HG02610 (cell line): ENCODE results near the gene S100A12.

ENCODE experiments used
- ATAC-seq: cut with Tn5 transposase; IDR thresholded peaks from one replicate; pipeline ENCODE4 v1.9.1; 2021; ENCODE audit warnings: mild to moderate bottlenecking, moderate library complexity; ENCODE audit not compliant: unreplicated experiment

The S100A12 gene

DNA sequence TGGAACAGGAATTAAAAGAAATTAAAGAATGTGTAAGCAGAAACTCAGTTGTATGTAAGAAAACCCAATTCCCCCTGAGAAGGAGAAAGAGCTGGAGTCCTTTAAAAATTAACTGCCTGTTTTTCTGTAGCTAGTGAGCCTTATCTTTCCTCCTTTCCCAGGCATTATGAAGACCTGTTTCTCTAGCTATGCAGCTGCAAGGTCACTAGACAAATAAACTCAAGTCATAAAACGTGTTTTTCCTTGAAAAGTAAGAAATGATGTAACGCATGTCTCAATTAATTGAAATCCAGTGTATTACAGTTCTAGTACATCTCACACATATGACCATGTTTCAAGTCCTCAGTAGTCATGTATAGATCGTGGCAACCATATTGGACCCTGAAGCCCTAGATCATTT is 5.3 kb downstream of the S100A12 start:
- no peak for ATAC-seq

- no peak for ATAC-seq
These were observed 6.9 kb downstream of the S100A12 start for GRCh38 chr1:153368495-153368894.

DNA sequence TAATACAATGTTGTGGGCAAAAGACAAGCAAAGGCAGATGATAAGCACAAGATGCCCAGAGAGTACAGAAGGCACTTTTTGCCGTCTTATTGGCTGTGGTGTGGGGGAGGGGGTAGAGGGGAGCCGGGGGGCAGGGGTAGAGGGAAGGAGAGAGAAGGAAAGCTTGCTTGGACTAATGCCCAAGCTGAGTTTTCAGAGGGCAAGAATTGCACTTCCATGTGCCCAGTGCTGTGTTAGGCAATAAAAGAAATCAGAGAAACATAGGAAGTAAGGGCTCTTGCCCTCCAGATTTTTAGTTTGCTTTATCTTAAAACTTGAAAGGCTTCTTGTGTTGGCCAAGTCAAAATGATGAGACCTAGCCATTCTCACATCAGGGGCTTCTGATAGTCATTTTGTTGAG is 8.3 kb downstream of the S100A12 start:
- no peak for ATAC-seq

DNA sequence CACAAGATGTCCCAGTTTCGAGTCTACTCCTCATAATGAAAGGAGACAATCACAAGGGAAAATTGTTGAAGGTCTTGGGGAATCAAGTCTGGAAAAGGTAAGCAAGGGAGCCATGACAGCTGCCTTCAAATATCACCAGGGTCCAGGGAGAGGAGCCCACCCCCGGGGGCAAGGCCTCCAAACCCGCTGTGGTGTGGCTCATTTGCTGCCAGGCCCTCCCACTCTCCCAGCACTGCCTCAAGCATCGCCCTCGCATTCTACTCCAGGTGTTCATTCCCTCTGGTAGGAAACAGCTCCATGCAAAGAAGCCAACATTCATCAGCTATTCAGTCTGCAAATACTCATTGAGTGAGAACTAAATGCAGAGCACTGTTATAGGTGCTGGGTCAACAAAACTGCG is 9.2 kb downstream of the S100A12 start:
- ATAC-seq = no peak

- ATAC-seq = no peak
These were observed 9.7 kb downstream of the S100A12 start for GRCh38 chr1:153365696-153366095.

GRCh38 chr1:153364766-153365666 is 10.4 kb downstream of the S100A12 start:
- ATAC-seq = no peak

DNA sequence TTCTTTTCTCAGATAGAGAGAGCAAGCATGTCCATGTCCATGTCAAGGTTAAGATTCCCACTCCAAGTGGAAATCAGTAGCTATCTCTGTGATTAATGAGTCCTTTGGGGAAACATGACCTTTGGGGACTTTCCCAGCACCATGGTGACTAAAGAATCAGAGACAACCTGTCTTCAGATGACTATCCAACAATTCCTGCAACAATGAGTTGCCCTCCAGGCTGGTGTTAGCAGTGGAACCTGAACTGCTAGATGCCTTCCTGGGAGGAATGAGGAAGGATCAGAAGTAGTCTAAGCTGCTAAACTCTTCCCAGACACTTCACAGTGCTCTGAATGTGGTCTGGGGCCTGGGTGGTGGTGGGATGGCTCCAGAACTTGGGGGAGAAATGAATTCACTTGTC is 11.3 kb downstream of the S100A12 start:
- no peak for ATAC-seq

DNA sequence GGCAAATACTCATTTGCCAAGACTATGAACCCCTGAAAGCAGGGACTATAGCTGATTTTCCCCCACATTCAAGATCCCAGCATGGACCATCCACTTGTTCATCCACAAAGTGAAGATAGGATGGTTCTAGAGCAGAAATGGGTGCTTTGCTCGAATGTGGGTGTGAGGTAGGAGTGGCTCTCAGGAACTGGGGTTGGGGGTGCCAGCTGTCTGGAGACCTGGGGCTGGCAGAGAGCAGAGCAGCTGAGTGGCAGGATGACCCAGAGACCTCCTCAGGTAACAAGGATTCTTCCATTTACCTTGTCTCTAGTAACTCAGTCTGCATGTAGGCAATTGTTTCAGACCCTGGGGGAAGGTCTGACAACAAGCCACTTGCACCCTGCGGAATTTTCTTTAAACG is 11.8 kb downstream of the S100A12 start:
- ATAC-seq = no peak

DNA sequence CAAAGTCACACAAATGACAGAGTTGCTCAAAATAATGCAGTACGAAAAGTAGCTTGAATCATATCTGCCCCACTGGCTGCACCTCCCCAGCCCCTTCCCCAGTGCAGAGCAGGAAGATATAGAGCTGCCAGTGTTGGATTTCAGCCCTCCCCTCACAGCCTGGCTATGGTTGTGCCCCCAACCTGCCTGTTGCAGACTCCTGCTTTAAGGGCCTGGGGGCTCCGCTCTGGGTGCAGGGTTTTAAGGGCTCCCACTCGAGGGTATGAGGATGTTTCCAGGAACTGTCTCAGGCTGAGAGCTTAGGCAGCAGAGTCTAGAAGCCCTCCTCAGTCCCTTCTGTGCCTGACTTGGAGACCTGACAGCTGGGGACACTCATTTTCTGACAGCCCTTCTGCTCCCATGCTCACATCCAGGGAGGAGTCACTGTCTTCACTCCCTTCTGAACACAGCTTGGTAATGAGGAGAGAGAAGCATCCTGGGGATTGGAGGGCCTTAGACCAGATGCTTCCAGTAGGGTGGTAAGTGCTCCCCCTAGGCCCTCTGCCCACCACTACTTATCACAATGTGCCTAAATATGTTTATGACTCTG is 13.1 kb downstream of the S100A12 start:
- no peak for ATAC-seq

DNA sequence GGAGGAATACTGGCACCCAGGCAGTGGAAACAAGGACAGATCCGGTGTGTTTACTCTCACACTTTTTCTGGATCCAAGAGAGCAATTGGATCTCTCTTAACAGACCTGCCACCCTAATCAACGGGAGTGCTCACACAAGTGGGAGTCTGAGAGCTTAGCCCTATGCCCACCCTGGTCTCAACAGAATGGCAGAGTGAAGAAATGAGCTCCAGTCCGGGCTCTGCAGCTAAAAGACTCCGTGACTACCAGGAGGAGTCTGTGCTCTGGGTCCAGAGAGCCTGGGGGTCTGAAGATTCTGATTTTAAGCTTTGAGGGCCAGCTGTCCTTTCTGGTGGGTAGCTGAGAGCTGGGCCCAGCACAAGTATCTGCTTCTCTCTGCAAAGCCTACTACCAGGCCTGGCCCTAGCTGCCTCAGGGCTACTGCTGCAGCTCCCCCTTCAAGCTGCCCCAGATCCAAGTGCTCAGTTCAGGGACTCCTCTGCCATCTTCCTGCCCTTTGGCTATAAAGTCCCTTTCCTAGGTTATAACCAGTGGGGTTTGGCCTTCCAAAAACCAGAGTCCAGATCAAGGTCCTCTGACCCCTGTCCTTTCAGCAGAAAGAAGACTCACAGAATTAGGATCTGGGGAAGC is 13.8 kb downstream of the S100A12 start:
- ATAC-seq = no peak

DNA sequence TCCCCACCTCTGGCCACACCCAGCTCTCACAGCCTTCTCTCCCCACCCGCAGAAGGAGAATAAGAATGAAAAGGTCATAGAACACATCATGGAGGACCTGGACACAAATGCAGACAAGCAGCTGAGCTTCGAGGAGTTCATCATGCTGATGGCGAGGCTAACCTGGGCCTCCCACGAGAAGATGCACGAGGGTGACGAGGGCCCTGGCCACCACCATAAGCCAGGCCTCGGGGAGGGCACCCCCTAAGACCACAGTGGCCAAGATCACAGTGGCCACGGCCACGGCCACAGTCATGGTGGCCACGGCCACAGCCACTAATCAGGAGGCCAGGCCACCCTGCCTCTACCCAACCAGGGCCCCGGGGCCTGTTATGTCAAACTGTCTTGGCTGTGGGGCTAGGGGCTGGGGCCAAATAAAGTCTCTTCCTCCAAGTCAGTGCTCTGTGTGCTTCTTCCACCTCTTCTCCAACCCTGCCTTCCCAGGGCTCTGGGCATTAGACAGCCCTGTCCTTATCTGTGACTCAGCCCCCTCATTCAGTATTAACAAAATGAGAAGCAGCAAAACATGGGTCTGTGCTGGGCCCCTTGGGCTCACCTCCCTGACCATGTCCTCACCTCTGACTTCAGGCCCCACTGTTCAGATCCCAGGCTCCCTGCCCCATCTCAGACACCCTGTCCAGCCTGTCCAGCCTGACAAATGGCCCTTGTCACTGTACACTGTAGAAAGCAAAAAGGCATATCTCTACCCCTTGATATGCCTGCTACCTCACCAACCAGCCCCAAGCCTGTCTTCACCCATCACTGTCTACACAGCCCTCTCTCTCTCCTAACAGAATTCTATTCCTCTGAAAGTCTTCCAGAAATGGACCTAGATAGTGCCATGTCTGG is 14.6 kb downstream of the S100A12 start:
- ATAC-seq = no peak

DNA sequence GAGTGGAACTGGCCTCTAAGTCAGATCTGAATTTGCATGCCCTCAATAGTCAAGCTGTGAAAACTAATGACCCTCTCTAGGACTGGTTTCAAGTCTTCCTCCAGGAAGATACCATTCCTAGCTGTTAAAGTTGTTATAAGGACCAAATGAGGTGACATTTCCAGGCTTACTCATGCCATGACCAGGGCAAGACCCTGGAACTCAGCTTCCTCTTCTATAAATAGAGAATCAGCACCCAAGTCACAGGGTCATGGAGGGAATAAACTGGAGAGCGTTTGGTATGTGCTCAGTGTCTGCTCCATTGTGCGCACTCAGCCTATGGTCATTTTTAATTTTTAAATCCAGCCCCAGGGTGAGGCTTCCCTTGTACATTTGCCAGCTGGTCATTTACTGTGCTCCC is 15.2 kb downstream of the S100A12 start:
- ATAC-seq = no peak

DNA sequence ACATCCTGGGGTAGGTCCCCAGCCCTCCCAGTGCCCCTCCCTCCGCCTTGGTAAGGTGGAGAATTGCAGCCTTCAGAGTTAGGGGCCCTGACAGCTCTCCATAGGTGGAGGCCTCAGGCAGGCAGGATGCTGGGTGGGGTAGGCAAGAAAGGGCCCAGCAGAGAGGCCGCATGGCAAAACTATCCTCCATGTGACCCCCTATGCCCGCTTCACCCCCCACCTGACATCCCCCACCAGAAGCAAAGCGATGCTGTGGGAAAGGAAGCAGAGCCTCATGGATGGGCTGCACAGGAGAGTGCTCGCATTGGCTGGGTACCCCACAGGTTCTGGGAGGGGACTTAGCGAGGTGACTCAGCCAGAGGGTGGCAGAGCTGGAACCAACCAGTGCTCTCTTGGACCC is 16.2 kb downstream of the S100A12 start:
- ATAC-seq = no peak

GRCh38 chr1:153358691-153358975 is 16.8 kb downstream of the S100A12 start:
- no peak for ATAC-seq

DNA sequence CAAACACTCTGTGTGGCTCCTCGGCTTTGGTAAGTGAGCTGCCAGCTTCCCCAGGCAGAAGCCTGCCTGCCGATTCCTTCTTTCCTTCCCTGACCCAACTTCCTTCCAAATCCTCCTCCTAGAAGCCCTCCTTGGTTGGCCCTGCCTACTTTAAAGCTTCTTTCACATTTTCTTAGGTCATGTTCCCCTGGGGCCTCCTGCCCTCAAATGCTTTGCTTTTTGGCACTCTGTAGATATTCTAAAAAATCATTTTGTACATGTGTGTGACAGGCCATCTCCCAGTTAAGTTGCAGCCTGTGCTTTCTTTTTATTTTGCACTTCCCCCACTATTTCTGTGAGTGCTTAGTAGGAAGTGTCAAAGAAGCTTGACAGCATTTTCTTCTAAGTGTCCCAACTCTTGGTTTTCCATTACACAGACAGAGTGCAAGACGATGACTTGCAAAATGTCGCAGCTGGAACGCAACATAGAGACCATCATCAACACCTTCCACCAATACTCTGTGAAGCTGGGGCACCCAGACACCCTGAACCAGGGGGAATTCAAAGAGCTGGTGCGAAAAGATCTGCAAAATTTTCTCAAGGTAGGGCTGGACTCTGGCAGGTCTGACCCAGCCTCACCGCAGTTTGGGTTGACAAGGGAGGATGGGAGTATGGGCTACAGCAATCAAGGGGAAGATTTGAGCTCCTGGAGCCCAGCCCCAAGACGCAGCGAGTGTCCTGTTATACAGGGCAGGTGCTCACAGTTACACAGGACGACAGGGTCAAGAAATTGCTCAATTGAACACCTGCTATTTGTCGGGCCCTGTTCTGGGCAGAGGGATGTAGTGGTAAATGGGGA is 17.3 kb downstream of the S100A12 start, which contains the start of gene S100A9:
S100A9 (plus strand) TSS at position 2 of the 838 bp plus-strand sequence; CDS start at position 432, 430 bp downstream.
- no peak for ATAC-seq

DNA sequence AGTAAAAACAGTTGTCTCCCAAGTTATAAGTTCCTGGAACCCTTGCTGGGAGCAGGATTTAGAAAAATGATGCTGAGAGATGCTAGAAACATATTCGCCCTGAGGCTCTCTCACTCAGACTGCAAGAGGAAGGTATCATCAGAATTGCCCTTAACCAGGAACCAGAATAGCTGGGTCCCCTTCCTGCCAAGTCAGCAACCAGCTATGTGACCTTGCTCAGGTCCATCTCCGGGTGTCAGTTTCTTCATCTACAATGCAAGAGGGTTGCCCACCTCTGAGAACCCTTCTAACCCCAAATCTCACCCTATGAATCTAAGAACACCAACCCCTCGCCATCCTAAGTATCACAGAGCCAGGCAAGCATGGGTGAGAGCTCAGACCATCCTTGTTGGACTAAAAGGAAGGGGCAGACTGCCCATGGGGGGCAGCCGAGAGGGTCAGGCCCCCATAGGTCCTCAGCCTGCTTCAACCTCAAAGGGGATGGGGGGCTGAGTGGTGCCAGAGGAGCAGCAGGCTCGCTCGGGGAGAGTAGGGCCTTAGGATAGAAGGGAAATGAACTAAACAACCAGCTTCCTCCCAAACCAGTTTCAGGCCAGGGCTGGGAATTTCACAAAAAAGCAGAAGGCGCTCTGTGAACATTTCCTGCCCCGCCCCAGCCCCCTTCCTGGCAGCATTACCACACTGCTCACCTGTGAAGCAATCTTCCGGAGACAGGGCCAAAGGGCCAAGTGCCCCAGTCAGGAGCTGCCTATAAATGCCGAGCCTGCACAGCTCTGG is 18.2 kb downstream of the S100A12 start:
- ATAC-seq = no peak

GRCh38 chr1:153356392-153357075 is 18.9 kb downstream of the S100A12 start:
- no peak for ATAC-seq

DNA sequence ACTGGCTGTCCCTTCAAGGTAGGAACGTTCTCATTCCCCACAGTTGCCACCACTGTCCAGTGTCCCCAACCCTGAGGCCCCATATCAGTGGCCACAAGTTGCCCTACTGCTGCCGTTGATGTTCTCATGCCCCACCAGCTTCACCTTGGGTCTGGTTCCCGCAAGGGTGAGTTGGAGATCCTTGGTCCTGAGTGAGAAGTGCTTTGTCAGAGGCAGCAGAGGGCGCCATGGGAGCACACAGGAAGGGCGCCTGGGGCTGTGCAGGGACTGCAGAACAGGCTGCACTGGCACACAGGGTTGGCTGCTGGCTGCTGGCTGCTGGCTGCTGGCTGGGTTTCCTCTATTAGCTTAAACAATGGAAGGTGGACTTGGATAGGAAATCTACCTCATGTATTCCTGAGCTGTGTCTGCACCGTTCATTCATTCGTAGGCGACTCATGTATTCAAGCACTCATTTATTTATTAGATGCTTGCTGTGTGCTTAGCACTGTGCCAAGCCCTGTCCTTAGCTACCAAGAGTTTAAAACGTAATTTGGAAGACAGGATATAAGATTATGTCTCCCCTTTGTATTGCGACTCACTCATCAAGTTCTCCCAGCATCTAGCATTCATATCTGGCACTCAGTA is 19.9 kb downstream of the S100A12 start:
- ATAC-seq = no peak
